ENCODE data around the gene TSPEAR. TPM values are rescaled to one million over a fixed set of nuclear protein-coding genes. Genes with fewer than 3 reads are reported as not detected.

Gene TSPEAR
- polyA plus RNA-seq, 1 of the 3 experiments (the other 2 are of a cell fraction): 0.08 TPM

- peaks cover 45% of the 10 kb centered on the region for H3K27me3 ChIP-seq (ENCODE audit: insufficient read depth)
- H4K20me1 ChIP-seq (ENCODE audit: insufficient read depth): no peaks in the 10 kb centered on the region
- WGBS (ENCODE audit: low lambda C conversion rate): 2% methylated on average over 6 of the region's 6 CpGs
- no peak overlapping the region for H3K4me3 ChIP-seq (ENCODE audit: low read depth in 2 of 2, low read length in 1 of 2)
- no peaks in the 10 kb centered on the region for H3F3A ChIP-seq (replicated peaks; ENCODE audit: insufficient read depth)
- H3K27ac ChIP-seq (ENCODE audit: low read depth in 2 of 2, low read length in 1 of 2): no peak overlapping the region
- H3K9ac ChIP-seq: no peak overlapping the region
- no peaks in the 10 kb centered on the region for H3K36me3 ChIP-seq (replicated peaks in 1 of 2; ENCODE audit: control insufficient read depth in 1 of 2, insufficient read depth in 2 of 2, low read length in 1 of 2)
- H3K9me2 ChIP-seq: no peaks in the 10 kb centered on the region
- H3K4me1 ChIP-seq (ENCODE audit: control insufficient read depth in 1 of 2, insufficient read depth in 2 of 2, low read depth in 1 of 2, low read length in 1 of 2): no peaks in the 10 kb centered on the region
- H3K79me2 ChIP-seq (ENCODE audit: insufficient read depth): no peaks in the 10 kb centered on the region
- ChIA-PET POLR2A (no interaction called here), CTCF (interaction anchor here (0.5 kb wide), 1 partner anchor 9 kb away, joined by 3 read pairs; no protein-coding TSS in a partner anchor)
- H3K9me3 ChIP-seq: no peaks in the 10 kb centered on the region
- H3K4me2 ChIP-seq: no peak overlapping the region
- H2AFZ ChIP-seq (ENCODE audit: low read depth): no peak overlapping the region
- DNase-seq: no peak
- no peak for TF ChIP-seq EP300 (IDR thresholded peaks at IDR 0.05; ENCODE audit: borderline replicate concordance in 1 of 2, low read depth in 1 of 2, low read length in 1 of 2)
- no peak for TF ChIP-seq NFIC (IDR thresholded peaks at IDR 0.05; ENCODE audit: borderline replicate concordance)
- TF ChIP-seq PBX3 (IDR thresholded peaks at IDR 0.05): no peak
- TF ChIP-seq RCOR1 (IDR thresholded peaks at IDR 0.05; ENCODE audit: low read length): no peak
- no peak for TF ChIP-seq SMC3 (IDR thresholded peaks at IDR 0.05; ENCODE audit: low read depth, low read length)
- no peak for TF ChIP-seq IRF3 (IDR thresholded peaks at IDR 0.05; ENCODE audit: low read depth, low read length)
- TF ChIP-seq GATA2 (CRISPR knock-in tag; IDR thresholded peaks at IDR 0.05): no peak
- no peak for TF ChIP-seq JUND (IDR thresholded peaks at IDR 0.05)
- TF ChIP-seq USF2 (IDR thresholded peaks at IDR 0.05; ENCODE audit: borderline replicate concordance, low read depth, low read length): no peak
- no peak for TF ChIP-seq MEF2A (IDR thresholded peaks at IDR 0.05; ENCODE audit: borderline replicate concordance, low read depth)
- TF ChIP-seq FOSL2 (IDR thresholded peaks at IDR 0.05; ENCODE audit: borderline replicate concordance, low read depth): no peak
- no peak for TF ChIP-seq CTCF (IDR thresholded peaks at IDR 0.05)
- no peak for TF ChIP-seq RXRA (IDR thresholded peaks at IDR 0.05; ENCODE audit: borderline replicate concordance, low read depth)
- TF ChIP-seq EZH2phosphoT487 (IDR thresholded peaks at IDR 0.05; ENCODE audit: borderline replicate concordance, low read depth): no peak
Observed at GRCh38 chr21:44684483-44684882, 26.9 kb downstream of the TSPEAR start.

Measured in SK-N-SH (cell line).